H1 (cell line): ENCODE measurements around the gene ZNF280B.

Experiments used
- GABPA ChIP-seq: IDR thresholded peaks from 2 replicates; pipeline ENCODE4 v1.6.1; 2011; ENCODE audit warnings: mild to moderate bottlenecking, low read length, moderate library complexity, borderline replicate concordance; ENCODE audit not compliant: insufficient read depth
- POLR2A ChIP-seq, 2 experiments: IDR thresholded peaks; 1 replicate in 1 of 2; 2 replicates in 1 of 2; pipeline ENCODE4 v1.6.1; 2011; ENCODE audit warnings: low read depth in 2 of 2, low read length in 2 of 2, mild to moderate bottlenecking in 2 of 2; ENCODE audit errors: control extremely low read depth in 1 of 2

GRCh38 chr22:22545084-22545483, 36.5 kb upstream of the ZNF280B start:
- TF ChIP-seq GABPA (no peak), POLR2A (IDR thresholded peaks at IDR 0.05; ENCODE audit: control extremely low read depth in 1 of 2, low read depth in 2 of 2, low read length in 2 of 2) (no peak)
